Stimulated activated CD4-positive, alpha-beta T cell treated with anti-CD3 and anti-CD28 coated beads, Interleukin-4, amount 100 ng/mL, for 48 hours (primary cell): ENCODE data around the gene PLA2G15.
A peak's percentile ranks its signal among the peaks of the same experiment; 100 is the strongest.

Source experiments
- DNase-seq, 2 donors: peaks; one replicate each; pipeline ENCODE4 v3.0.0-alpha.2; 2020; ENCODE audit warnings: low read depth in 2 of 2

Gene PLA2G15, protein sequence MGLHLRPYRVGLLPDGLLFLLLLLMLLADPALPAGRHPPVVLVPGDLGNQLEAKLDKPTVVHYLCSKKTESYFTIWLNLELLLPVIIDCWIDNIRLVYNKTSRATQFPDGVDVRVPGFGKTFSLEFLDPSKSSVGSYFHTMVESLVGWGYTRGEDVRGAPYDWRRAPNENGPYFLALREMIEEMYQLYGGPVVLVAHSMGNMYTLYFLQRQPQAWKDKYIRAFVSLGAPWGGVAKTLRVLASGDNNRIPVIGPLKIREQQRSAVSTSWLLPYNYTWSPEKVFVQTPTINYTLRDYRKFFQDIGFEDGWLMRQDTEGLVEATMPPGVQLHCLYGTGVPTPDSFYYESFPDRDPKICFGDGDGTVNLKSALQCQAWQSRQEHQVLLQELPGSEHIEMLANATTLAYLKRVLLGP

GRCh38 chr16:68244903-68245853 lies at the start of gene PLA2G15:
Gene PLA2G15 (plus strand): TSS chr16:68245373. CDS start chr16:68245427, 54 bp downstream.
- DNase-seq = peak; percentile 96 to 98

- DNase-seq = no peak
Observed at GRCh38 chr16:68197250-68197649, 47.9 kb upstream of the PLA2G15 start.

DNA sequence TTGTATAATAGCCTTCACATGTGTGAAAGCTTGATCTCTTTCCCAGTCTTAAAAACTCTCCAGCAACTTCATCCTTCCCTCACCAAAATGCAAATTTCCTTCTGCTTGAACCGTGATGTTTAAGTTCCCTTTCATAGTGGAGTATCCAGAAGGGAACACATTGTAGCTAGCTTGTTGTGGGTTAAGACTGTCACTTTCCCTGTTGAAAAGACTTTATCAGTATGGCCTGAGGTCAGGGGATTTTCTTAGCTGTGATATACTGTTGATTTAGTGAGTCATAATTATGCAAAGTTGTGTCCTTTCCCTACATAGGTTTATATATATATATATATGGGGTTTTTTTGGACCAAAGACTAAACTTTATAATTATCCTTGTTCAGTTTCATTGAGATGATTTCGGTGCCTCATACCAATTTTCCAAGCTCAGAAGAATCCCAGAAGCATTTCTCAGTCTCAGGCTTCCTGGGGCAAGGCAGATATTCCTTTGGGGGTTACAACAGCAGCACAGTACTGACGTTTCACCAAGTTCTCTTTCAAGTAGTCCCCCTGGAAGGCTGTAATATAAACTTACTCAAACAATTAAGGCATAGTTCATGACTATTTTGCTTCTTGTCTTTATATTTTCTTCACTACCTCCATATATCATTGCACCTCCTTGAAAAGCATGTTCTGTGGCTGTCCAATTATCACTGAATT lies 44.9 kb upstream of the PLA2G15 start:
- DNase-seq = no peak

- DNase-seq = no peak
Observed at GRCh38 chr16:68202091-68202519, 43.1 kb upstream of the PLA2G15 start.

- DNase-seq = no peak
Observed at GRCh38 chr16:68206245-68206644, 38.9 kb upstream of the PLA2G15 start.

GRCh38 chr16:68214726-68215125 lies 30.4 kb upstream of the PLA2G15 start:
- DNase-seq = no peak

DNA sequence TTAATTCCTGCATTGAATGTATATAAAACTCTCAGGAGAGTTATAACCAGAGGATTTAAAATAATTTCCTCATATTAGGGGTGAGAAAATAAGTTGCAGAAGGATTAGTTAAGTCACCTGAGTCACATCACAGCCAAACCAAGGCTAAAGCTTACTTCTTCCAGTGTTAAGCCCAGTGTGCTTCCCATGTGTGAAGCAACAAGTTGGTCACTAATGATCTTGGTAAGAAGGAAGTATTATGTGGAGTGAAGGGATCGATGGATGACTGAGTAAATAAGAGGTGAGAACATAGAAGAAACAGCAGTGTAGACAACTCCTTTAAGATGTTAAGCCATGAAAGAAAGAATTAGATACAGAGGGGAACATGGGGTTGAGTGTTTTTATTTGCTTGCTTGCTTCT lies 29.9 kb upstream of the PLA2G15 start:
- no peak for DNase-seq

GRCh38 chr16:68216240-68216639 lies 28.9 kb upstream of the PLA2G15 start:
- DNase-seq = no peak

- DNase-seq = no peak
Observed at GRCh38 chr16:68217506-68217905, 27.7 kb upstream of the PLA2G15 start.

GRCh38 chr16:68219725-68220351 lies 25.3 kb upstream of the PLA2G15 start:
- DNase-seq = no peak

GRCh38 chr16:68223072-68223471 lies 22.1 kb upstream of the PLA2G15 start:
- no peak for DNase-seq

GRCh38 chr16:68226116-68226515 lies 19.1 kb upstream of the PLA2G15 start:
- DNase-seq = no peak

DNA sequence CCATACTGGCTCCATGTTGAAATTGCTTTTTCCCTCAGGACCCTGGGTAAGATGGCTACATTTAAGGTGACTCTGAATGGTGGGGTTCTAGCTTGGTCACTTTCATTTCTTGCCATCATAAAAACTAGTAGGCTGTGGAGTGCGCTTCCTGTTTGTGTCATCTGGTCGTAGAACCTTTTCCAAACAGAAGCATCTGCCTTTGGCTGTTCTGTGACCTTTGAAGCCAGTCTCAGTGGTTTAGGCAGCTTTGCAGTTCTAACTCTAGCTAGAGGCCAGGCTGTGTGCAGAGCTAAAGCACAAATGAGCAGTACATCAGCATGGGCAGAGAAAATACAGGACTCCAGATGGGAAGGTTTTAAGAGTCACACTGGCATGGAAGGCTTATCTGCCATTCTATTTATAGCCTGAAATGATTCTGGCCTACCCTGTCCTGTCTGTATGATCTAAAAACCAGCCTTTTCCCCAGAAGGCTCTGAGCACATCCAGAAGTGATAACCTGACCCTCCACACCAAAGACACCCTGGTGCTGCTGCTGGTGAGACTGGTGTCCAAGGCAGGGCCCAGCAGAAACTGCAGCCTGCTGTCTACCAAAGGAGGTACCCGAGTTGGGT lies 17.9 kb upstream of the PLA2G15 start:
- DNase-seq = no peak

GRCh38 chr16:68227850-68228553 lies 17.2 kb upstream of the PLA2G15 start:
- no peak for DNase-seq

DNA sequence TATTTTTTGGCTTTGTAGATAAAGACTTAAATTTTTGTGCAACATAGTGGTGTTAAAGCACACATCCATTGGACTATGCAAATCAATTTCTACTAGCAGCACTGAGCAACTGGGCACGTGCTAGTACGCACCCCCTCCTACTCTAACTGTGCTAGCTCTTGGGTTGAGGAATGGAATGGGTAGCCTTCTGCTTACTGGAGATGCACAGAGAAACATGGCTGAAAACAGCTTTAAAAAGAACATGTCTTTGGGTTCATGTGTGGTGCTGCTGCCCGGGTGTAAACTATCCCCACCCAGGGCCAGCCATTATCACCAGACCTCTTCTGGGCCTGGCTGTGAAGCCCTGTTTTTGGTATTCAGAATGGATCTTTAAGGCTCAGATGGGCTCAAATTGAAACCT lies 16.5 kb upstream of the PLA2G15 start:
- no peak for DNase-seq

DNA sequence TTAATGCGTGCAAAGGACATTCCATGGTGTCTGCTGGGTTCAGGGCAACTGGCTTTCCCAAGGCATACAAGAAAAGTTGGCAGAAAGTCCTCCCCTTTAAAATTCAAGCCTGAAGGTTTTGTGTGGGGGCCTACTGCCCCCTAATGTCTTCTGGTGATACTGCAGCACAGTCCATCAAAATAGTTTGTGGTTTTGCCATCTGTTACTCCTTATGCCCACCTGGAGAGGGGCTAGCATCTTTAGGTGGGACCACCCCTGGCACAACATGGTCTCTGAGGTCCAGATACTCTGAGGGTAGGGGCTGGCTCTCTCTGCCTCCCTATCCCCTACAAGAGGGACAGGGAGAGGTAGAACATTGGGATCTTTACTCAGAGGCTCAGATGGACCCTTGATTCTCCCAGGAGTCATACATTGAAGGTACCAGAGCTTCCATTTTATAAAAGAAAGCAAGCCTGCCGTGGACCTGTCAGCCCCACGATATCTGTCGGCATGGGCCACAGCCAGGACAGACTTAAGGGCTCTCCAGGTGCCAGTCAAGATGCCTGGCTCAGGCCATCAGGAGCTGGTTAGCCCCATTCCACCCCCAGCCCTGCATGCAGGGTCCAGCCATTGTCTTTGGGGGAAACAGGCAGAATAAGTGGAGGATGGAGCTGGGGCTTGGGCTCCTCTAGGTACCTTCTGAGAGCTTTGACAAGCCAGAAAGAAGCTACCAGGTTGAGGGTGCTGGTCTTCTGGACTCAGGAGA lies 15.6 kb upstream of the PLA2G15 start:
- no peak for DNase-seq

GRCh38 chr16:68230176-68230571 lies 15.0 kb upstream of the PLA2G15 start:
- DNase-seq = no peak

DNA sequence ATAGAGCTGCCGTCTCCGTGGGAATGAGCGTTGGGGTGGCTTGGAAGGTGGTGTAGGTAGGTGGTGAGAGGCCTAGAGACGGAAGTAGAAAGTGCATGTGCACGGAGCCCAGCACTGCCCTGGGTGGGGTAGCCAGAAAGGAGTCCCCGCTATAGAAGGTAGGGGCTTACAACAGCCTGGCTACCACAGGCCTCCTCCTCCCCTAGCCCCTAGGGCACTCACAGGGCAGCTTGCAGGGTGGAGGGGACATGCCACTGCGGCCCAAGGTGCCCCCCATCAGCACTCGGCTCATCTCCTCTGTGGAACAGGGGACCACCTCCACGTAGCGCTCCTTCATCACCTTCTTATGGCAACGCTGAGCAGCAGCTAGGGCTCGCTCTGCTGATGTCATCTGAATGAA lies 14.2 kb upstream of the PLA2G15 start:
- no peak for DNase-seq

DNA sequence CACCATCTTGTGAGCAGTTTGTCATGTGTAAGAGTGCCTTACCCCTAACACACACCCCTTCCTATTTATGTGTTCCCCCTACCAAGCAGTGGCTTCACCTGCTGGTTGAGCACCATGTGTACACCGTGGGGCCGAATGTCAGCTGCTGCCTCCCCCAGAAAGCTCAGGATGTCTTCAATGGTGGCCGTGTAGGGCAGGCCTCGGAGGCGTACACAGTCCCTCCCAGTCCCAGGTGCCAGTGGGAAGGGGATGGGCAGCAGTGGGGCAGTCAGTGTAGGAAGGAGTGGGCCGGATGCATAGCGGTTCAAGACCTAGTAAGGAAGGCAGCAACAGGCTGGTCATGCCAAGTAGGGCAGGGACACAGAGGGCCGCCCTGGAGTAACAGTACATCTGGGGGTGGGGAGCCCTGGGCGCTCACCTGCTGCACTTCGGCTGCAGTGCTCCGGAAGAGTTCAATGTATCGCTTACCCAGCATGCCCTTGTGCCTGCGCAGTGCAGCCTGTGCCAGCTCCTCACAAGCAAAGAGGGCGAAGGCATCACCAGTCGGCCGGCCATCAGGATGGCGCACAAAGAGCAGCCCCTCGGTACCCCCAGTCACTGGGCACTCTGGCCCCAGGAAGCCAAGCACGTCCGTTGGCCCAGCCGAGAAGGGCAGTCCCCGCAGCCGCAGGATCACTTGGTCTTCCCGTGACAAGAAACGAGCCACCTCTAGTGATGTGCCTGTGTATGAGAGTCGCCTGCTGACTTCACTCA lies 13.6 kb upstream of the PLA2G15 start:
- DNase-seq = no peak
